Ovary (tissue), 3 donors: Measurements from ENCODE around the gene ANKS1B.

Experiments
- CTCF ChIP-seq, 3 donors: fragments of 450-650 bp in 2 of 3; fragments of 200-600 bp in 1 of 3; IDR thresholded peaks; one replicate each; pipeline versions ENCODE4 v1.5.1 to v1.8.0; 2016 to 2022; ENCODE audit warnings: antibody characterized with exemption in 3 of 3, mild to moderate bottlenecking in 1 of 3
- EP300 ChIP-seq: sonication (generic); formaldehyde crosslinking; IDR thresholded peaks from one replicate; pipeline ENCODE4 v1.6.1; 2017; ENCODE audit warnings: antibody characterized with exemption
- POLR2A ChIP-seq: fragments of 450-650 bp; IDR thresholded peaks from one replicate; pipeline ENCODE4 v1.6.1; 2017; ENCODE audit warnings: antibody characterized with exemption, mild to moderate bottlenecking, moderate library complexity
- donor health status: DM: no; HTN: no; CAD: no.

GRCh38 chr12:99767809-99768208 is 216.9 kb downstream of the ANKS1B start:
- no peak for TF ChIP-seq EP300
- no peak for TF ChIP-seq POLR2A
- TF ChIP-seq CTCF (IDR thresholded peaks at IDR 0.05) = no peak
